CD14-positive monocyte (primary cell): ENCODE results near the gene SPEF2. TPM values are rescaled to one million over a fixed set of nuclear protein-coding genes. Genes with fewer than 3 reads are reported as not detected.

Source experiments
- DNase-seq, 3 donors: peaks; one replicate each; pipeline ENCODE4 v3.0.0-alpha.2; 2011 to 2022
- H2AFZ ChIP-seq: 2 replicates; pipeline ENCODE4 v1.6.0; 2012; ENCODE audit warnings: mild to moderate bottlenecking, low read depth, low read length, inconsistent platforms; ENCODE audit not compliant: insufficient read depth, poor library complexity, severe bottlenecking
- H3K27ac ChIP-seq, 2 donors: 1 replicate in 1 of 2; 2 replicates in 1 of 2; pipeline ENCODE4 v1.5.1; 2012 to 2013; ENCODE audit warnings: low read length in 2 of 2, control low read depth in 1 of 2, inconsistent platforms in 1 of 2, low read depth in 1 of 2, mild to moderate bottlenecking in 1 of 2
- H3K27me3 ChIP-seq, 2 donors: one replicate each; pipeline versions ENCODE4 v1.6.0 to v1.6.1; 2011 to 2013; ENCODE audit warnings: low read length in 2 of 2; ENCODE audit not compliant: control insufficient read depth in 2 of 2, insufficient read depth in 2 of 2
- H3K36me3 ChIP-seq, 2 donors: replicated peaks in 1 of 2; 1 replicate in 1 of 2; 2 replicates in 1 of 2; pipeline versions ENCODE4 v1.5.1 to v1.6.1; 2012 to 2013; ENCODE audit warnings: low read length in 2 of 2, control low read depth in 1 of 2, inconsistent platforms in 1 of 2, mild to moderate bottlenecking in 1 of 2; ENCODE audit not compliant: insufficient read depth in 2 of 2, control insufficient read depth in 1 of 2
- H3K4me1 ChIP-seq, 2 donors: 1 replicate in 1 of 2; 2 replicates in 1 of 2; pipeline versions ENCODE4 v1.5.1 to v1.6.1; 2012 to 2013; ENCODE audit warnings: low read length in 2 of 2, control low read depth in 1 of 2, inconsistent platforms in 1 of 2, mild to moderate bottlenecking in 1 of 2, moderate library complexity in 1 of 2; ENCODE audit not compliant: insufficient read depth in 2 of 2, control insufficient read depth in 1 of 2
- H3K4me2 ChIP-seq: replicated peaks from 2 replicates; pipeline ENCODE3; 2012; ENCODE audit warnings: low read length, moderate library complexity, mild to moderate bottlenecking; ENCODE audit not compliant: poor library complexity, severe bottlenecking; ENCODE audit errors: extremely low read depth
- H3K4me3 ChIP-seq, 3 experiments: fragments of 200-600 bp in 1 of 3; sonication (generic) in 1 of 3; replicated peaks in 1 of 3; 1 replicate in 2 of 3; 2 replicates in 1 of 3; pipeline ENCODE4 v1.5.1; 2011 to 2013; ENCODE audit warnings: low read length in 3 of 3, mild to moderate bottlenecking in 3 of 3, control low read depth in 2 of 3, low read depth in 2 of 3, inconsistent platforms in 1 of 3, moderate library complexity in 1 of 3
- H3K79me2 ChIP-seq: 2 replicates; pipeline ENCODE4 v1.6.0; 2012; ENCODE audit warnings: mild to moderate bottlenecking, control low read depth, inconsistent platforms, low read length, moderate library complexity; ENCODE audit not compliant: insufficient read depth
- H3K9ac ChIP-seq: 2 replicates; pipeline ENCODE4 v1.6.0; 2017; ENCODE audit warnings: low read length, mild to moderate bottlenecking; ENCODE audit not compliant: insufficient read depth, poor library complexity, severe bottlenecking
- H3K9me3 ChIP-seq, 2 donors: replicated peaks in 1 of 2; 1 replicate in 1 of 2; 2 replicates in 1 of 2; pipeline versions ENCODE4 v1.5.1 to v1.6.1; 2012 to 2013; ENCODE audit warnings: low read length in 2 of 2, control low read depth in 1 of 2; ENCODE audit not compliant: control insufficient read depth in 1 of 2, insufficient read depth in 1 of 2
- H4K20me1 ChIP-seq: 2 replicates; pipeline ENCODE4 v1.6.0; 2012; ENCODE audit warnings: mild to moderate bottlenecking, low read length, control low read depth, moderate library complexity; ENCODE audit not compliant: insufficient read depth
- H3K27ac Mint-ChIP-seq, 7 donors: one replicate each; pipeline ENCODE4 v1.8.0; 2020; ENCODE audit warnings: mild to moderate bottlenecking in 7 of 7, mixed read lengths in 7 of 7, moderate library complexity in 6 of 7, inconsistent platforms in 2 of 7
- H3K27me3 Mint-ChIP-seq, 3 donors: one replicate each; pipeline ENCODE4 v1.8.0; 2021 to 2022; ENCODE audit warnings: low read depth in 3 of 3, mild to moderate bottlenecking in 3 of 3, mixed read lengths in 3 of 3, moderate library complexity in 3 of 3, inconsistent platforms in 1 of 3
- H3K36me3 Mint-ChIP-seq, 2 donors: one replicate each; pipeline ENCODE4 v1.8.0; 2020; ENCODE audit warnings: mixed read lengths in 2 of 2, inconsistent platforms in 1 of 2, mild to moderate bottlenecking in 1 of 2
- H3K4me1 Mint-ChIP-seq: one replicate; pipeline ENCODE4 v1.8.0; 2020; ENCODE audit warnings: mild to moderate bottlenecking, mixed read lengths
- H3K4me3 Mint-ChIP-seq, 2 donors: one replicate each; pipeline ENCODE4 v1.8.0; 2020; ENCODE audit warnings: mild to moderate bottlenecking in 2 of 2, mixed read lengths in 2 of 2, moderate library complexity in 1 of 2
- H3K9me3 Mint-ChIP-seq, 7 donors: one replicate each; pipeline ENCODE4 v1.8.0; 2020 to 2022; ENCODE audit warnings: mixed read lengths in 7 of 7, mild to moderate bottlenecking in 6 of 7, moderate library complexity in 6 of 7, inconsistent platforms in 2 of 7
- CTCF ChIP-seq: fragments of 200-600 bp; IDR thresholded peaks from one replicate; pipeline ENCODE4 v1.8.0; 2022; ENCODE audit warnings: antibody characterized with exemption, mild to moderate bottlenecking
- WGBS: methylation state at CpG from one replicate; pipeline ENCODE4 v1.1.5; 2013; ENCODE audit warnings: missing lambda C conversion rate; ENCODE audit not compliant: insufficient coverage; 5-methylcytosine and 5-hydroxymethylcytosine counted together
- intact Hi-C, 2 donors: fragments of 100-400 bp; cut with micrococcal nuclease; formaldehyde crosslinking; loops; one replicate each; pipeline versions ENCODE4 v1.15.0 to v1.15.1; 2023
- polyA plus RNA-seq, 3 donors: library from polyadenylated mRNA; depleted of rRNA in 1 of 3; unstranded in 2 of 3; stranded (reverse) in 1 of 3; fragments of 300-500 nt in 2 of 3; fragments of >200 nt in 1 of 3; fragmentation: Illumina TruSeq in 2 of 3; gene quantifications; 1 replicate in 2 of 3; 2 replicates in 1 of 3; pipeline ENCODE4 v1.2.3, GENCODE V29; 2012 to 2021

Gene SPEF2
- polyA plus RNA-seq, 3 donors = 0.46 to 0.96 (median 0.48) TPM

GRCh38 chr5:35799753-35800152, 182.1 kb downstream of the SPEF2 start:
- no peak for DNase-seq
- Histone ChIP-seq H3K27ac (no peak overlapping the region), H3K79me2 (no peaks in the 10 kb centered on the region), H3K27me3 (no peaks in the 10 kb centered on the region), H3K4me2 (no peak overlapping the region), H3K4me1 (no peaks in the 10 kb centered on the region), H2AFZ (no peak overlapping the region), H3K4me3 (no peak overlapping the region), H3K36me3 (no peaks in the 10 kb centered on the region), H3K9ac (no peak overlapping the region), H4K20me1 (no peaks in the 10 kb centered on the region), H3K9me3 (no peaks in the 10 kb centered on the region)
- H3K4me3 Mint-ChIP-seq = no peak overlapping the region
- TF ChIP-seq CTCF = no peak
- peaks cover 0 to 4% (median 2%) of the 10 kb centered on the region in 3 donors for H3K27me3 Mint-ChIP-seq
- no peaks in the 10 kb centered on the region for H3K9me3 Mint-ChIP-seq
- no peak overlapping the region for H3K27ac Mint-ChIP-seq
- WGBS = no CpG with 5 or more reads among the region's 1 CpG
- peaks cover 5% of the 10 kb centered on the region for H3K4me1 Mint-ChIP-seq
- intact Hi-C loops = no loop called here
- no peaks in the 10 kb centered on the region for H3K36me3 Mint-ChIP-seq

GRCh38 chr5:35803191-35803651, 185.6 kb downstream of the SPEF2 start:
- 34% methylated on average over 2 of the region's 4 CpGs for WGBS
- H2AFZ ChIP-seq = no peak overlapping the region
- H3K27me3 ChIP-seq = no peaks in the 10 kb centered on the region
- Mint-ChIP-seq H3K27me3 (peaks cover 0 to 3% (median 2%) of the 10 kb centered on the region in 3 donors), H3K27ac (no peak overlapping the region), H3K9me3 (no peaks in the 10 kb centered on the region), H3K4me1 (peaks cover 2% of the 10 kb centered on the region), H3K4me3 (no peak overlapping the region), H3K36me3 (peaks cover 0 to 1% of the 10 kb centered on the region in 2 donors)
- H3K9ac ChIP-seq = no peak overlapping the region
- intact Hi-C loops = no loop called here
- no peaks in the 10 kb centered on the region for H3K36me3 ChIP-seq
- no peak overlapping the region for H3K4me3 ChIP-seq
- TF ChIP-seq CTCF = no peak
- H3K27ac ChIP-seq = no peak overlapping the region
- H3K79me2 ChIP-seq = no peaks in the 10 kb centered on the region
- DNase-seq = peak in 1 of 3 donors; percentile 1
- no peaks in the 10 kb centered on the region for H3K9me3 ChIP-seq
- no peaks in the 10 kb centered on the region for H3K4me1 ChIP-seq
- no peak overlapping the region for H3K4me2 ChIP-seq
- no peaks in the 10 kb centered on the region for H4K20me1 ChIP-seq
